GM19351 (cell line): ENCODE results near the gene VPS13C.

Source experiments
- ATAC-seq: cut with Tn5 transposase; IDR thresholded peaks from one replicate; pipeline ENCODE4 v1.9.1; 2021; ENCODE audit warnings: mild to moderate bottlenecking, moderate library complexity; ENCODE audit not compliant: unreplicated experiment

VPS13C gene

GRCh38 chr15:61820951-61821350 is 239.3 kb downstream of the VPS13C start:
- no peak for ATAC-seq

GRCh38 chr15:61820212-61820611 is 240.0 kb downstream of the VPS13C start:
- no peak for ATAC-seq

GRCh38 chr15:61819386-61819785 is 240.9 kb downstream of the VPS13C start:
- no peak for ATAC-seq

- ATAC-seq, result no peak
These were observed 241.4 kb downstream of the VPS13C start for GRCh38 chr15:61818801-61819200.

GRCh38 chr15:61816856-61817255 is 243.4 kb downstream of the VPS13C start:
- ATAC-seq, result no peak

- ATAC-seq, result no peak
These were observed 244.7 kb downstream of the VPS13C start for GRCh38 chr15:61815356-61816083.

GRCh38 chr15:61812476-61812875 is 247.8 kb downstream of the VPS13C start:
- ATAC-seq, result no peak

GRCh38 chr15:61811952-61812351 is 248.3 kb downstream of the VPS13C start:
- no peak for ATAC-seq

- no peak for ATAC-seq
These were observed 251.0 kb downstream of the VPS13C start for GRCh38 chr15:61809216-61809615.

- no peak for ATAC-seq
These were observed 252.8 kb downstream of the VPS13C start for GRCh38 chr15:61807281-61807929.
